Measurements from ENCODE around the gene EFNA3.
A peak's percentile ranks its signal among the peaks of the same experiment; 100 is the strongest.

Gene EFNA3

DNA sequence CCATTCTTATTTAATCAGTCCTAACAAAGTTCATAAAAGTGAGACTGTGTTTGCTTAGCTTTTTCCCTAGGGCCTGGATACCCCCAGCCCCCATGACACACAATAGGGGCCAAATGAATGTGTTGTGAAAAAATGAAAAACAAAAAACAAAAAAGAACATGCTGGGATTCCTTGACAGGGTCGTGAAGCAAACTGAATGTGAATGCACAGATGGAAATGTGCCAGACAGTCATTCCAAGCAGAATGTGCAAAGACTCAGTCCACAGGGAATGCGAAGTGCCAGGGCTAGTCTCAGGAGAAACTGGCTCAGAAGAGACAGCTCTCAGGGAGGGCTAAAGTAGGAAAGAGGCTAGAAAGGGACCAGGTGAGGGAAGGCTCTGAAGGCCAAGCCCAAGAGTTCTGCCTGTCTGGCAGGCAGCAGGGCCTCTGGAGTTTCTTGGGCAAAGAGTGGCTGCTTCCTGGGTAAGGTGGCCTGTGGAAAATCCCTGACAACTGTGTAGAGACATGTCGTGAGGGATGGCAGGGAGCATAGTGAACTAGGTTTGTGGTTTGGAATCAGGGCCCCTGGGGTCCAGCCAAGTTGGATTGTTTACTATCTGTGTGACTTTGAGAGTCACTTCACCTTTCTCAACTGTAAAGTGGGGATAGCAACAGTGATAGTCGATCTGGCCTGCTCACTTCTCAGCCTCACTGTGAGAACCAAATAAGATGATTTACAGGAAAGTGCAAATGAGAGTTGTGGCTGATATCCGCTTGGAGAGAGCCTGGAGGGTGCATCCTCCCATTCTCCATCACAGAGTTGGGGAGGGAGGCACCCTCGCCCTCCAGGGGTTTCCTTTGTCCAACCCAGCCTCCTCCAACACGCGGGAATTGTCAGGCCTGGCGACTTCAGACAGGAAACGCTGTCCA, 28.7 kb upstream of the EFNA3 start:
- no peak for DNase-seq

- DNase-seq: peak; percentile 77 to 86
Measured at GRCh38 chr1:155050560-155051341, 27.9 kb upstream of the EFNA3 start, which contains the start of gene ADAM15. Gene ADAM15, plus strand, starts transcription at chr1:155051316. Its CDS starts 71 bp downstream, at chr1:155051387.

DNA sequence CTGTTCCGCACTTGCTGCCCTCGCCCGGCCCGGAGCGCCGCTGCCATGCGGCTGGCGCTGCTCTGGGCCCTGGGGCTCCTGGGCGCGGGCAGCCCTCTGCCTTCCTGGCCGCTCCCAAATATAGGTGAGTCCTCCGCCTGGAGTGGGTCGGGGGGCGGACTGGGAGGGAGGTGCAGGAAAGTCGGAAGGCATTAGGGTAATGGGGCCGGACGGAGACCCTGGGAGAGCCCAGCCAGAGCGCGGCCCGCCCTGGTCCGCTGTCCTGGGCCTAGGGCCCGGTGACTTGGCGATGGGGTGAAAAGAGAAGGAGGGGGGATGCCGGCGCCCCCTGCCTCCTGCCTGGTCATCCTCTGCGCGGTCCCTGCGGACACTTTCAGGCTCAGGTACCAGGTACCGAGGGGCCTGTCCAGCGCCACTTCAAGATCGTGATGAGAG, 27.3 kb upstream of the EFNA3 start:
- no peak for DNase-seq

- DNase-seq: no peak
Measured at GRCh38 chr1:155051777-155052398, 26.7 kb upstream of the EFNA3 start.

DNA sequence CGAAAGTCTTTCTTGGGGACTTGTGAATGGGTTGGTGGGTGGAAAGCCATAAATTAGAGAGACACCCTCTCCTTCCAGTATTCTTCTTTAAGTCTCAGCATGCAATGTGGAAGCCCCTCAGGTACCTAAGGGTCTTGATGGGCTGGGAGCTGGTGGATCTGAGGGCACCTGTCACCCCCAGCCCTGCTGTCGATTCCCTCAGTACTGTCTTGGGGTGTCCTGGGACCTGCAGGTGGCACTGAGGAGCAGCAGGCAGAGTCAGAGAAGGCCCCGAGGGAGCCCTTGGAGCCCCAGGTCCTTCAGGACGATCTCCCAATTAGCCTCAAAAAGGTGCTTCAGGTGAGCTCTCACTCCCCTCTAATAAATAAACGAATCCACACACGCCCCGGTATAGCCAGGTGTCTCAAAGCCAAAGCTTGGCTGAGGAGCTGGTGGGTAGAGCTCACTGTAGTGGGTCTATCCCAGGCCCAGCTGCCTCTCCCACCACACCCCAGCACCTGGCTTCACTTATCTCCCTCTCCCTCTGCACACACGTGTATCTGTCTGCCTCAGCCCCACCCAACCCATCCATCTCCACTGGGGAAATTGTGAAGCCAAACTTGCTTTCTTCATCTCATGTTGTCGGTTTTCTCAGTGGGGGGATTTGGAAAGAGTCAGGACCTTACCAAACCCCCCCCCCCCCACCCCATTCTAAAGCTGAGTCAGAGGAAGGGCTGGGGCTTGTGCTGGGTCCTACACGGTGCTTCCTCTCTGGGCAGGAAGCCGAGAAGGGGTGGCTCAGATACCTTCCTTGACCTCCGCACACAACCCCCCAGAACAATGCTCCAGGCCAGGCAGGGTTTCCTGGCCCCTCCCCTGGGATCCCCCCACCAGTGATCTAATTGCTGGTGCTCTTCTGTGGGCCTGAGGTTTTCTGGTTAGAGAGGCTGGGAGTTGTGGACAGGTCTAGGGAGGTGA, 25.9 kb upstream of the EFNA3 start:
- no peak for DNase-seq

GRCh38 chr1:155053531-155054105, 25.0 kb upstream of the EFNA3 start:
- no peak for DNase-seq

DNA sequence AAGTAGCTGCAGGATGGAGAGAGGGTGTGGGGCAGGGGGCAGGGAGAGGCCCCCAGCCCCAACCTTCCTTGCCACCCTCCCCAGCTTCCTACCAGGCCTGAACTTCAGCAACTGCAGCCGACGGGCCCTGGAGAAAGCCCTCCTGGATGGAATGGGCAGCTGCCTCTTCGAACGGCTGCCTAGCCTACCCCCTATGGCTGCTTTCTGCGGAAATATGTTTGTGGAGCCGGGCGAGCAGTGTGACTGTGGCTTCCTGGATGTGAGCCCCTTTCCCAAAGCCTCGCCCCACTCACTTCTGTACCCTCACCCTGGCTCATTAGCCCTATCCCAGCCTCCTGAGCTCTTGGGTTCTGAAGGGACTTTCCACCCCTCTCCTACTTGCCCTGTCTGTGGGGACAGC, 21.5 kb upstream of the EFNA3 start:
- no peak for DNase-seq

GRCh38 chr1:155057788-155058211, 20.8 kb upstream of the EFNA3 start:
- no peak for DNase-seq

DNA sequence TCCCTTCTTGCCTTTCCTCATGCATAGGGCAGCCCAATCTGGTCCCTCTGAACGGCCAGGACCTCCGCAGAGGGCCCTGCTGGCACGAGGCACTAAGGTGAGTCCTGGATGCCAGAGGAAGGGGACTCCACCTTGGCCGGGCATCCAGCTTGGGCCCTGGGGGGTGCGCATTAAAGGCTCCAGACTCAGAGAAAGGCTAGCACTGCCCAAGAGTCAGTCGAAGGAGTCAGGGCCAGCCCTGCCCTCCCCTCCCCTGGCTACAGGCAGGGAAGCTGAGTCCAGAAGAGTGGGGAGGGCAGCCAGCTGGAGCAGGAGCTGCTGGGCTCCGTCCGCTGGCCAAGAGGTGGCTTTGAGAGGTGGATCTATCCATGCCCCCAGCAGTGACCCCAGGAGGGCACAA, 17.9 kb upstream of the EFNA3 start:
- DNase-seq: no peak

- DNase-seq: peak; percentile 75 to 84
Measured at GRCh38 chr1:155061381-155062150, 17.1 kb upstream of the EFNA3 start.

DNA sequence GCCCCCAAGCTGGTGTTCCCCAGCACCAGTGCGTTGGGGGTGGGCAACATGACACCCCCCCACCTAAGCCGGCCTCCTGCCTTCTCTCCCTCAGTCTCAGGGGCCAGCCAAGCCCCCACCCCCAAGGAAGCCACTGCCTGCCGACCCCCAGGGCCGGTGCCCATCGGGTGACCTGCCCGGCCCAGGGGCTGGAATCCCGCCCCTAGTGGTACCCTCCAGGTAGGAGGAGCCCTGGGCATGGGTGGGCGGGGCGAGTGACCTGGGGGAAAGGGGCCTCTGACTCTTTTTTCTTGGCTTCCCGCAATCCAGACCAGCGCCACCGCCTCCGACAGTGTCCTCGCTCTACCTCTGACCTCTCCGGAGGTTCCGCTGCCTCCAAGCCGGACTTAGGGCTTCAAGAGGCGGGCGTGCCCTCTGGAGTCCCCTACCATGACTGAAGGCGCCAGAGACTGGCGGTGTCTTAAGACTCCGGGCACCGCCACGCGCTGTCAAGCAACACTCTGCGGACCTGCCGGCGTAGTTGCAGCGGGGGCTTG, 16.4 kb upstream of the EFNA3 start:
- DNase-seq: no peak

- DNase-seq: peak; percentile 19 to 67
Measured at GRCh38 chr1:155062702-155063411, 15.8 kb upstream of the EFNA3 start.

DNA sequence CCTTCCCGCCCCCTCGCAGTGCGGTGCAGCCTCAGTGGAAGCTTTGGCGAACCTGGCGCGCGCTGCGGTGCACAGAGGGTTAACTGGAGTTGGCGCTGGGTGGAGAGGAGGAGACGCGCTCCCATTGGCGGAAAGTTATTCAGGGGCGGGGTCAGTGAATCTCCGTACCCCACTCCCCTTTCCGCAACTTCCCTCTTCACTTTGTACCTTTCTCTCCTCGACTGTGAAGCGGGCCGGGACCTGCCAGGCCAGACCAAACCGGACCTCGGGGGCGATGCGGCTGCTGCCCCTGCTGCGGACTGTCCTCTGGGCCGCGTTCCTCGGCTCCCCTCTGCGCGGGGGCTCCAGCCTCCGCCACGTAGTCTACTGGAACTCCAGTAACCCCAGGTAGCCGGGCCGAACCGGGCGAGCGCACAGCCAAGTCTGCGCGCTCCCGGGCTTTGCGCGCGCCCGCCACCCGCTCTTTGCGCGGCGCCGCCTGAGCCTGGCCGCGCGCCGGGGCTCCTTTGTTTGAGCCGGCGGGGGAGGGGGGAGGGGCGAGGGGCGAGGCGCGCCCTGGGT, 15.0 kb upstream of the EFNA3 start, which contains the start of gene EFNA4:
TSS of gene EFNA4 (plus strand) at position 191 of the 561 bp plus-strand sequence. CDS start at position 275, 84 bp downstream.
- peak; percentile 31 to 52 for DNase-seq

- peak in 1 of 2 experiments; percentile 41 for DNase-seq
Measured at GRCh38 chr1:155064111-155064831, 14.4 kb upstream of the EFNA3 start.

GRCh38 chr1:155064832-155065429, 13.7 kb upstream of the EFNA3 start:
- no peak for DNase-seq

- no peak for DNase-seq
Measured at GRCh38 chr1:155066777-155067176, 11.9 kb upstream of the EFNA3 start.

DNA sequence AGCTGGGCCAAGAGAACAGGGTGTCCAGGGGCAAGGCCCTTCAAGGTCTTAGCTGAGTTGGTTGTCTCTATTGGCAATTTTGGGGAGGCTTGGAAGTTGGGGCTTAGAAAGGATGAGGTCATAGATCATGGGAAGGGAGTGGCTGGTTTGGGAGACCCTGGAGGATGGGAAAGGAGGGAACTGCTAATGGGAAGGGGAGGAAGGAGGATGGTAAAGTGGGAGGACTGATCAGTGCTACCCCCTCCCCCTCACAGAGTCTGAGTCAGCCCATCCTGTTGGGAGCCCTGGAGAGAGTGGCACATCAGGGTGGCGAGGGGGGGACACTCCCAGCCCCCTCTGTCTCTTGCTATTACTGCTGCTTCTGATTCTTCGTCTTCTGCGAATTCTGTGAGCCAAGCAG, 10.0 kb upstream of the EFNA3 start:
- DNase-seq: no peak

DNA sequence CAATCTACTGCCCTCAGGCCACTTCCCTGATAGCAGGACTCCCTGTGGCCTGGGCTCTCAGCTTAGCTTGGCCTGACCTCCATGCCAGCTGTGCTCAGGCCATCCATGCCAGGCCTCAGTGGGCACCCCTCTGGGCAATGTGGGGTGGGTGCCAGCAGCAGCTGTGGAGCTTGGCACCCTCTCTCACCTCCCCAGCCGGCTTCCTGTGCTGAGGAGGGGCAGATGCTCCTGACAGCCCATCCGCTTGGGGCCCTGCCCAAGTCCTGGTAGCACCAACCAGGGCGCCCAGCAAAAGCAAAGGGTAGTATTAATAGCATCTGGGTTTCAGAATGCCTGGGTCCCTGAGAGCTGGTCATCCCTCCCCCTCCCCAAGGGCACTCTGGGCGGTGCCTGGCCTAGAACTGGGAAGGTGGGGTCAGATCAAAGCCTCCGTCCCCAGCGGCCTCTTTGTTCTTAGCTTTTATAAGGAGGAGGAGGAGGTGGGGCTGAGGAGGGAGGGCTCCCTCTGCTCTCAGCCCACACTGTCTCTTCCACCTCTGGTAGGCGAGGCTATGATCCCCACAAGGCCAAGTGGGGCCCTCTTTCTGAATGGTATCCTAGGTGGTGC, 9.0 kb upstream of the EFNA3 start:
- peak in 1 of 2 experiments; percentile 11 for DNase-seq
